GM21723 (cell line): ENCODE results near the gene CDK19.
A peak's percentile ranks its signal among the peaks of the same experiment; 100 is the strongest.
"Not testable (repeated sequence)": the region's sequence is repeated elsewhere in the genome, so short reads cannot be mapped to it uniquely, and the experiment has no call there.

Source experiments
- ATAC-seq: cut with Tn5 transposase; IDR thresholded peaks from one replicate; pipeline ENCODE4 v1.9.1; 2021; ENCODE audit warnings: mild to moderate bottlenecking, moderate library complexity; ENCODE audit not compliant: unreplicated experiment

CDK19 gene

DNA sequence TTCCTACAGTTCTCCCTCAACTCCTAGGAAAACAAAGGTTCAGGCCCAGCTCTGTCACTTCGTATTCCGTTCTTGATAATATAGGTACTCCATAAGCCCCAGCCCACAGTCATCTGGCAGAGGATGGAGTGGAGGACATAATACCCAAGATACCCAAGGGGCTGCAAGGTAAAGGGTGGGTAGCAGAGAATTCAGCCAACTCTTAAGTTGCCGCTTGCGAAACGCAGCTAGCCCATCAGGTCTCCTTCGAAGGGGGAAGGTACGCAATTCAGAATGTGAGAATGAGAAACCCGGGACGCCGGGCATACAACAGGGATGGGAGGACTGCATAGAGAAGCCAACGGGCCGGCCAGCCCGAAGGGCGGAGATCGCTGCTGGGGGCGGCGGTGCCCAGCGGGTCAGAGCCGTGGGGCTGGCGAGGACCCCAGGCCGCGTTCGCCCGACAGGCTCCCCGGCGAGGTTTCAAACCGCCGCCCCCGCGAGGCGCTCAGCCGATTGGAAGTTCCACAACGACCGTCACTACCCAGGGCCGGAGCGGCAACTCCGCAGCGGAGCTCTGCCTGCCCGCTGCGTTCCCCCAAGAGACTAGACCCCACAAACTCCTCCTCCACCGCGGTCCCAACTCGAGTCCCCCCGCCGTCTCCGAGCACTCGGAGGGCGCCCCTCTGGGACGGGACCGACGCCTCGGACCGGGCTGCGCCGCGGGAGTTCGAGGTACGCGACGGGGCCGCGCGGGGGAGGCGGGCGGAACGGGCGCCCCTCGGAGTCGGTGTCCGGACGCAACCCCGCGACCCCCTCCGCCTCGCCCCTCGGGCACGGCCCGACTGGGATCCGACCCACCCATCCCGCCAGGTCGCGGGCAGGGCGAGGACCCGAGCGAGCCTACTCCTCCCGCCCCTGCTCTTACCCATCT lies 911 bp downstream of the CDK19 start:
- ATAC-seq = peak; percentile 20

DNA sequence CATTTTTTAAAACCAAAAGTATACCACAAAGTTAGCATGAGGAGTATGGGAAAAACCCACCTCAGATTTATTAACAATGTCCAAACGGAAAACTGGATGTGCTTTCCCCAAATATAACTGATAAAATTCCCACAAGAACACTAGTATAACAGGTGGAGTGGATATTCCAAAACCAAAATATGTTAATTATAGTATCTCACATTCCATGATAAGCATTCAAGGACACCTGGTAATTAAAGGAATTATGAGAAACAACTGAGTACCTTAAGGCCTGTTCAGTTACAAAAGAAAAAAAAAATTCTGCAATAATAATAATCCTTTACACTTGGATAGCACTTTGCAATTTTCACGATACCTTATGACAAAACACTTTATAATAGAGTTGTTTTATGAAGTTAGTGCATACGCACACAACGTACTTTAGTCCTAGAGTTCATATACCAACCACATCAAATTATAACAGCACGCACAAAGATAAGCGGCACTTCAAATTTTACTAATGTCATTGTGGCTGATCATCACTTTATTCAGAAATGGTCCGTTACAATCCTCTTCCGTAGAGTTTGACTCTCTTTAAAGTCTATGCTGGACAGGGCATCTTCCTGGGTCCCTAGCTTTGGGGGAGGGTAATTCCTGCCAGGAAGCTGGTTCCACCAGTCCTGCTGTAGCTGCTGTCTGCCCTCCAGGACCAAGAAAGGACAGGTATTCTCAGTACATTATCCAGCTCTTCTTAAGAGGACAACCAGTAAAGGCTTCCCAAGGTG lies 1.7 kb downstream of the CDK19 start:
- ATAC-seq = no peak

DNA sequence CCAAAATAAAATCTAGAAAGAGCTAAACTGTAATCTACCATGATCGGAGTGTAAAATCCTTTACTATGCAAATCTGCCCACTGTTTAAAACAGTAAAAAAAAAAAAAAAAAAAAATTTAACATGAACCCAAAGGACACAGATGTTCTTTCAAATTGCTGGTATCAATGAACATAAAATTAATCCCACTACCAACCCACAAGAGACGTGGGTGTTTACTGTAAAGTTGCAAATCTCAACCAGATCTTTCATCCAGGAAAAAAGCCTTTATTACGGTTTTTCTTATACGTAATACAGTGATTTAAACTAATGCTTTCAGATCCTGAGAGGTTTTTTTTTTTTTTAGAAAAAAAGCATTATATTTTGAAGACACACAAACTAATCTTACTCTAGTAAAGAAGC lies 2.5 kb downstream of the CDK19 start:
- ATAC-seq = no peak

DNA sequence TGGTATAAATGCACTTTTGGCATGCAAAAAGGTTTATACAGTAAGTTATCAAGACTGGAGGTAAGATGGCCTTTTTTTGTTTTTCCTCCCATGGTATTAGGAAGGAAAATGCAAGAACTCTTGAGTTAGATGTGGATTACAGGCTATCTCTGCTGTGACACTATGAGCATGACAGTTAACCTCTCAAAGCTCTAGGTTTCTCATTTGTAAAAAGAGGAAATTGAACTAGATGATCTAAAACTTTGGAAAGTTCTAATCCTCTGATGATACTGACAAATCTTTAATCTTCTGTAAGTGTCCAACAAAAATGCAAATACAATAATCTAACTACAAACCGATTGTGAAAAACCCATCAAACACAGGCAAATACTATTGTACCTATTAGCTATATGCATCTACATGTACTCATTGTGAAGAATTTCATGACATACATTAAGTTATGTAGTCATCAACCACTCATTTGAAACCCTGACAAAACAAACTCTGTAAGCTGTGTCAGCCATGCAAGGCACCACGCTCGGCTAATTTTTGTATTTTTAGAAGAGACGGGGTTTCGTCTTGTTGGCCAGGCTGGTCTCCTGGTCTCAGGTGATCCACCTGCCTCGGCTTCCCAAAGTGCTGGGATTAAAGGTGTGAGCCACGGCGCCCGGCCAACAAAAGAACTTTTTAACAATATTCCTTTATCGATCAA lies 4.2 kb downstream of the CDK19 start:
- ATAC-seq = peak; percentile 20

DNA sequence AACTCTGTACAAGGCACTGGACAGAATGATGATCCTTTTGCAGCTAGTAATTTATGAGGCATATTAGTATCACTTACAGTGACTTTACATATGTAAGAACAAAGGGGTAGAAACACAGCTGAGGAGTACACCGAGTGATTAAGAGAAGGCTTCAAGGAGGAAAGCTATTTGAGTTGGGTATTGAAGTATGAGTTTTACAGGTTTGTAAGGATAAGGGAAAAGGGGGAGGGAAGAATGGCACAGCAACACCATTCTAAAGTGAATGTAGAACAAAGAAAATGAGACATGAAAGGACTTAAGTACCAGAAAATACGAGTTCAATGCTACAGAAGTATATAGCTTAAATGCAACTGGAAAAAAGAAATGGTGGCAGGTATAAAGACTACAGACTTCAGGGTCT lies 5.5 kb downstream of the CDK19 start:
- ATAC-seq = no peak

DNA sequence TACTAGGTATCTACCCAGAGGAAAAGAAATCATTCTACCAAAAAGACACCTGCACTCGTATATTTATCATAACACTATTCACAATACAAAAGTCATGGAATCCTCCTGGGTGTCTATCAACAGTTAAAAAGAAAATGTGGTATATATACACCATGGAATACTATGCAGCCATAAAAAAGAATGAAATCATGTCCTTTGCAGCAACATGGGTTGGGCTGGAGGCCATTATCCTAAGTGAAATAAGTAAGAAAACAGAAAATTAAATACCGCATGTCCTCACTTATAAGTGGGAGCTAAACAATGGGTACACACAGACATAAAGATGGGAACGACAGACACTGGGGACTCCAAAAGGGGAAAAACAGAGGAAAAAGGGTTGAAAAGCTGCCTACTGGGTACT lies 13.1 kb downstream of the CDK19 start:
- not testable (repeated sequence) for ATAC-seq

DNA sequence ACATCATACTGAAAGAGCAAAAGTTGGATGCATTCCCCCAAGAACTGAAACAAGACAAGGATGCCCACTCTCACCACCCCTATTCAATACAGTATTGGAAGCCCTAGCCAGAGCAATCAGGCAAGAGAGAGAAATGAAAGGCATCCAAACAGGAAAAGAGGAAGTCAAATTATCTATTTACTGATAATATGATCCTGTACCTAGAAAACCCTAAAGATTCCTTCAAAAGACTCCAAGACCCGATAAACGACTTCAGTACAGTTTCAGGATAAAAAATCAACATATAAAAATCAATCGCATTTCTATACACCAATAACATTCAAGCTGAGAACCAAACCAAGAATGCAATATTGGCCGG lies 14.5 kb downstream of the CDK19 start:
- no peak for ATAC-seq

DNA sequence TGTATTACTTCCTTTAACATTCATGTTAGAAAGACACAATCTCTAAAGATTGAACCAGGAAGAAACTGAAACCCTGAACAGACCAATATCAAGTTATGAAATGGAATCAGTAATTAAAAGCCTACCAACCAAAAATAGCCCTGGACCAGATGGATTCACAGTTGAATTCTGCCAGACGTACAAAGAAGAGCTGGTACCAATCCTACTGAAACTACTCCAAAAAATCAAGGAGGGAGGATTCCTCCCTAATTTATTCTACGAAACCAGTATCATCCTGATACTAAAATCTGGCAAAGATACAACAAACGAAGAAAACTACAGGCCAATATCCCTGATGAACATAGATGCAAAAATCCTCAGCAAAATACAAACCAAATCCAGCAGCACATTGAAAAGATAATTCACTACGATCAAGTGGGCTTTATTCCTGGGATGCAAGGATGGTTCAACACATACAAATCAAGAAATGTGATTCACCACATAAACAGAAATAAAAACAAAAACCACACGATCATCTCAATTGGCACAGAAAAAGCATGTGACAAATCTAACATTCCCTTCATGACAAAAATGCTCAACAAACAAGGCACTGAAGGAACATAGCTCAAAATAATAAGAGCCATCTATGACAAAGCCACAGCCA lies 15.0 kb downstream of the CDK19 start:
- ATAC-seq = no peak

DNA sequence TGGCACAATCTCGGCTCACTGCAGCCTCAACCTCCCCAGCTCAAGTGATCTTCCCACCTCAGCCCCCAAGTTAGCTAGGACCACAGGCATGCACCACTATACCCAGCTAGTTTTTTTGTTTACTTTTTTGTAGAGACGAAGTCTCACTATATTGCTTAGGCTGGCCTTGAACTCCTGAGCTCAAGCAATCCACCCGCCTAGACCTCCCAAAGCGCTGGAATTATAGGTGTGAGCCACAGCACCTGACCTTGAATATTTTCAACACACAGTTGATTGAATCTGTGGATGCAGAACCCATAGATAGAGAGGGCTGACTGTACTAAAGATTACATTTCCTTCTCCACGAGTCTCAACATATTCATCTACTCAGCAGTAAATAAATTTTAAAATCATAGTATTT lies 15.6 kb downstream of the CDK19 start:
- no peak for ATAC-seq

DNA sequence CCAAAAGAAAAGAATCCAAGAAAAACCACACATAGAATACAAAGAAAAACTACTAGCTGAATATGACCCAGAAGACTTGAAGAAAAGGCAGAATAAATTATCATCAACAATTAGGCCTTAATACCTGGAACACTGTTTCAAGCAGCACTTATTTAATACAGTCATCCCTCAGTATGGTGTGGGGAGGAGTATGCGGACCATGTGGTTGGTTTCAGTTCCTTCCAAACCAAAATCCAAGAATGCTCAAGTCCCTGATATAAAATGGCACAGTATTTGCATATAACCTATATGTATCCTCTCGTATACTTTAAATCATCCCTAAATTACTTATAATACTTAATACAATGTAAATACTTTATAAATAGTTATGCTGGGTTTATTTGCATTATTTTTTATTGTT lies 16.1 kb downstream of the CDK19 start:
- no peak for ATAC-seq

DNA sequence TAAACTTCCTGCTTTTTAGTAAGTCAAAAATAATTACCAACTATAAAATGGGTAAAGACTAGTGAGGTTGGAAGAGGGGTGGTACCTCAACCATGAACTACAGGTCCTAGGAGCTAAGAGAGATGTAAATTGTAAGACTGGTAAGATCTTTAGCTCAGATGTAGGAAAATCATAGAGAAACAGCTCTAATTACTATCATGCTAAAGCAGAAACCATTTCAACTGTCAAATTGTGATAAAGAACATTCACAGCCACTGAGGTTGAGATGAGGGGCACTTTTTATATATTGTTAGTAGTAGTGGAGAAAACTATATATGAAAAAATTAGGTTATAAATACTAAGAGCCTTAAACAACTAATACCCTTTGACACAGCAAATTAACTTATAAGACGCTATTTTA lies 20.0 kb downstream of the CDK19 start:
- no peak for ATAC-seq

DNA sequence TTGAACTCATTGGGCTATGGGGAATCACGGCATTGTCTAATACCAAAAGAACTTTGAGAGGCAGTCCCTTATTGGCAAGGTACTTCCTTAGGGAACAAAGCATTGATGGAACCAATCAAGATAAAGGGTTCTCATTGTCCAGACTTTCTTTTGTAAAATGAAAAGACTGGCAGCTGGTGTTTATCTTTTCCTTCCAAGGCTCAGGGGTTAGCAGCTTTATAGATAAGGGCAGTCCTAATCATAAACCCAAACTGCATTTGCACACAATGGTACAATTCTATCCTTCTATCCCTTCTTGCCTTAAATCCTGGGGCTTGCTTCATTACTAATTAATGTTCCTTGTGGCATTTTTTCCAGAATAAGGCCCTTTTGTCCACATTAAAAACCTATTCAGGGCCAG lies 28.6 kb downstream of the CDK19 start:
- no peak for ATAC-seq

DNA sequence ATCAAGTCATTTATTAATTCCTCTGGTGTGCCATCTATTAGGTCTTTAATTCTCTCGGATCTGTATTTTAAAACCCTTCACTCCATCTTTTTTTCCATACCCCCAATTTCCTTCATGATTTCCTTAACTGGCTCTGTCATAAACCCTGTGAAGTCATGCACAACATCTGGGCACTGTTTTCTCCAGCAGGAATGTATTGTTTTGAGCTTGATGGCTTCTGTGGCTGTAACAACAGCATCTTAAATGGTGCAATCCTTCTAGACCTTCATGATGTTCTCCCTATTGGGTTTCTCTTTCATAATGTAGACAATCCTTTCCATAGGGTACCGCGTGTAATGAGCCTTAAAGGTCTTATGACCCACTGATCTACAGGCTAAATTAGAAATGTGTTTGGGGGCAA lies 29.0 kb downstream of the CDK19 start:
- ATAC-seq = no peak

DNA sequence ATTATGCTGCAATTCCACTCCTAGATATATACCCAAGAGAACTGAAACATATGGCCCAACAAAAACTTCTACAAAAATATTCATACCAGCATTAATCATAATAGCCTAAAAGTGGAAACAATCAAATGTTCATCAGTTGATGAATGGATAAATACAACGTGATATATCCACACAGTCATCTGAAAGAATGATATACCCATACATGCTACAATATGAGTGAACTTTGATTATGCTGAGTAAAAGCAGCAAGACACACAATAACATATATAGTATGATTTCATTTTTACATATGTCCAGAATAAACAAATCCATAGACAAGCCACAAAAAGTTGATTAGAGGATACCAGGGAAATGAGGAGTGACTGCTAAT lies 30.7 kb downstream of the CDK19 start:
- peak; percentile 35 for ATAC-seq

DNA sequence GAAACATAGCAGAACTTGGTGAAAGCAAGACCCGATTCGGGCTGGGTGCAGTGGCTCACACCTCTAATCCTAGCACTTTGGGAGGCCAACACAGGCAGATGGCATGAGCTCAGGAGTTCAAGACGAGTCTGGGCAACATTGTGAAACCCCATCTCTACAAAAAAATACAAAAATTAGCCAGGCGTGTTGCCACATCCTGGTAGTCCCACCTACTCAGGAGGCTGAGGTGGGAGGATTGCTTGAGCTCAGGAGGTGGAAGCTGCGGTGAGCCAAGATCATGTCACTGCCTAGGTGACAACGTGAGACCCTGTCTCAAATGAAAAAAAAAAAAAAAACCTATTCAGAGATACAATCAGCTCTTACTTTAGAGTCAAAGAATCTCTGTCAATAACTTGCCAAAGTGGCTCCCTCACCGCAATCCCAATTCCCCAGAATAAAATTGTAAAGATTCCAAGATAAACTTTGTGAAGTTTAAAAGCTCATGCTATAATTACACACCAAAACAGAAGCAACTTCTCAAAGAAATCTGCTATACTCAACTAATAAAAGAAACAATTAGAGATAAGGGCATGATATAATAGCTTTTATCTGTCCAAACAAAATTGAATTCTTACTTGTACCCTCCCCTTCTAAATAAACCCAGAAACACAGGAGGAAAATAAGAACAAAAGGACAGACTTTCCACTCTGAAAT lies 33.6 kb downstream of the CDK19 start:
- ATAC-seq = no peak

DNA sequence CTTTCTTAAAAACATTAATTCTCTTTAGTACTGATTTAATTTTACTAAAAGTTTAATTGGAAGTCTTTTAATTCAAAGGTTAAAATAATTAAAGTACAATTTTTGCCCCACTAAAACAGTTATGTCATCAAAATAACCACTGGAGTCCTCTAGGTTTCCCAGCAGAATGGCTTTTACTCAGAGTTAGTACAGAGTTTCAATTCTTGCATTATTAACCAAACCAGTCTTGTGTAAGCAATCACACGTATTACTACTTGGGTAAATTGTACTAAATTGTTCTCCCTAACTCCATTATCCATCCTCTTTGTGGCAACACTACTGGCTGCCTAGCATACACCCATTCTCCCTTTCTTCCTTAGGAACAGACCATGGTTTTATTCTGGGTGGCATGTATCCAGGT lies 36.9 kb downstream of the CDK19 start:
- ATAC-seq = no peak

DNA sequence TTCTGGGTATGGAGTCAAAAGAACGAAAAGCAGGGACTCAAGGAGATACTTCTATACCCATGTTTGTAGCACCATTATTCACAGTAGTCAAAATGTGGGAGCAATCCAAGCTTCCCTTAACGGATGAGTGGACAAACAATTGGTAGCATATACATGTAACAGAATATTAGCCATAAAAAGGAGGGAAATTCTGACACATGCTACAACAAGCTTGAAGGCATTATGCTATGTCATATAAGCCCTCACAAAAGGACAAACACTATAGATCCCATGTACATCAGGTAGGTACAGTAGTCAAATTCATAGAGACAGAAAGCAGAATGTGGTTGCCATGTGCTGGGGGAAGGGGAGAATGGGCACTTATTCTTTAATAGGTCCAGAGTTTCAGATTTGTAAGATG lies 37.6 kb downstream of the CDK19 start:
- ATAC-seq = no peak

DNA sequence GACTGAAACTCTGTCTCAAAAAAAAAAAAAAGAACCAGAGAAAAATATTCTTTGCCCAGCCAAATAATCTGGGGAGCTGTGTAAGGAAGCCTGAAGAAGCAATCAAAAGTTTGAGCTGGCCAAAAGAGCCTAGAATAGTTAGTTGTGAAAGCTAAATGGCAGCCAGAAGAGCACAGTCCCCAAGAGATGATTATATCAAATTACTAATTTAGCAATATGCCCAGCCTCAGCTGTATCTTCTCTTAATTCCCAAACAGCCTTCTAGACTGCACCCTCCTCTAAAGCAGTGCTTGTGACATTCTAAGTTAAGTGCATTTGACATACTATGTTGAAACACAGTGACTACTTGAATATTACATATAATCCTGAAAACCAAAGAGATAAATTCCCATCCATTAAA lies 38.9 kb downstream of the CDK19 start:
- ATAC-seq = no peak

DNA sequence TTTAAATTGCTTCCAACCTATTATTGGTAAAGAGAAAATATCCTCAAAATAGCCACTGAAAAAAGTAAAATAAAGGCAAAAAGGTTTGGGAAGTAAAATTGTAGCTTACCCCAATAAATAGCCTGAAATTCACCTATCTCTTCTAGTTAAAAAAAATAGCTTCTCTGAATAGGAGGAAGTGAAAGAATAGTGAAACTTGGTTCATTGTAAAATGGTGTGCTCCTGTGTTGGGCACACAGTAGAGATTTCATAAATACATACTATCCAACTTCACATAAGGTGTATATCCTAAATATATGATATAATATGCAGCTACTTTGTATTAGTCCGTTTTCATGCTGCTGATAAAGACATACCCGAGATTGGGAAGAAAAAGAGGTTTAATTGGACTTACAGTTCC lies 45.3 kb downstream of the CDK19 start:
- ATAC-seq = no peak

DNA sequence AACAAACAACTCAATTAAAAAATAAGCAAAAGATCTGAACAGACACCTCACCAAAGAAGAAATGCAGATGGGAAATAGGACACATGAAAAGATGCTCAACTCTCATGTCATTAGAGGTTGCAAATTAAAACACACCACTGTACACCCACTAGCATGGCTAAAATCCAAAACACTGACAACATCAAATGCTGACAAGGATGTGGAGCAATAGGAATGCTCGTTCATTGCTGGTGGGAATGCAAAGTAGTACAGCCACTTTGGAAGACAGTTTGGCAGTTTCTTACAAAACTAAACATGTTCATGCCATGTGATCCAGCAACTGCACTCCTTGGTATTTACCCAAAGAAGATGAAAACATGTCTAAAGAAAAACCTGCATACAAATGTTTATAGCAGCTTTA lies 47.2 kb downstream of the CDK19 start:
- ATAC-seq = no peak

DNA sequence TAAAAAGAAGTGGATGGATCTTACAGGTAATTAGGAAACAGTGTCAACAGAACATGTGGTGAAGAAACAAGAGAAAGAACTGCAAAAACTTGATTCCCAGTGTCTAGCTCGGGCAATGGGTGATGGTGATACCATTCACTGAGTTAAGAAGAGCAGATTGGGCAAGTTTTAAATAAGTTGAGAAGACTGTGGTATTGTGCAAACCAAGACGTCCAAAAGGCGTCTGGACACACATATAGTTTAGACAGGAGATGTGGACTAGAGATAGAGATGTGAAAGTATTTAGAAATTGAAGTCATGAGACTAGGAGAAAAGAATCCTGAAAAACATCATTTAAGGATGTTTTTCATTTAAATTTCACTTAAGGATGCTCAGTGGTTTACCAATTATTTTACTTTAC lies 53.9 kb downstream of the CDK19 start:
- no peak for ATAC-seq
